Thymus (tissue), 11 donors: ENCODE measurements around the gene GALNT17. TPM values are rescaled to one million over a fixed set of nuclear protein-coding genes. Genes with fewer than 3 reads are reported as not detected.

Experiments used
- DNase-seq, 9 donors: peaks; one replicate each; pipeline ENCODE4 v3.0.0-alpha.2; 2013; ENCODE audit warnings: low spot score in 9 of 9, low read depth in 6 of 9, missing footprints in 1 of 9
- H3K27ac ChIP-seq, 2 donors: one replicate each; pipeline ENCODE4 v1.5.1; 2013; ENCODE audit warnings: control low read depth in 1 of 2, low read depth in 1 of 2, low read length in 1 of 2, mild to moderate bottlenecking in 1 of 2, moderate library complexity in 1 of 2
- H3K27me3 ChIP-seq, 2 donors: one replicate each; pipeline ENCODE4 v1.5.1; 2013; ENCODE audit warnings: low read length in 1 of 2; ENCODE audit not compliant: control insufficient read depth in 2 of 2, insufficient read depth in 1 of 2
- H3K36me3 ChIP-seq, 2 donors: one replicate each; pipeline ENCODE4 v1.5.1; 2013; ENCODE audit warnings: low read length in 1 of 2, mild to moderate bottlenecking in 1 of 2, moderate library complexity in 1 of 2; ENCODE audit not compliant: control insufficient read depth in 2 of 2, insufficient read depth in 2 of 2
- H3K4me1 ChIP-seq, 2 donors: one replicate each; pipeline ENCODE4 v1.5.1; 2013; ENCODE audit warnings: low read length in 2 of 2; ENCODE audit not compliant: control insufficient read depth in 2 of 2, insufficient read depth in 2 of 2
- H3K4me3 ChIP-seq, 2 donors: one replicate each; pipeline ENCODE4 v1.5.1; 2013; ENCODE audit warnings: low read length in 2 of 2, control low read depth in 1 of 2, mild to moderate bottlenecking in 1 of 2
- H3K9me3 ChIP-seq, 2 donors: one replicate each; pipeline ENCODE4 v1.5.1; 2013; ENCODE audit warnings: low read length in 1 of 2, mild to moderate bottlenecking in 1 of 2; ENCODE audit not compliant: control insufficient read depth in 2 of 2, insufficient read depth in 1 of 2
- WGBS: extraction: QIAGEN DNeasy Blood & Tissue Kit; methylation state at CpG from one replicate; pipeline ENCODE4 v1.1.7; 2013; 5-methylcytosine and 5-hydroxymethylcytosine counted together
- polyA plus RNA-seq: library from polyadenylated mRNA; stranded (reverse); fragments of 200-250 nt; gene quantifications from one replicate; pipeline ENCODE4 v1.2.3, GENCODE V29; 2013
- total RNA-seq: library from RNA; stranded (reverse); fragments of 120-200 nt; gene quantifications from one replicate; pipeline ENCODE4 v1.2.4, GENCODE V29; 2013
- donor health status: healthy.

GALNT17 gene
- total and polyA plus RNA-seq, 2 donors, result 1.8 to 9.2 TPM

GRCh38 chr7:71301167-71301566, 169.2 kb downstream of the GALNT17 start:
- H3K9me3 ChIP-seq, result no peaks in the 10 kb centered on the region
- WGBS, result 97% methylated on average over 4 of the region's 4 CpGs
- no peaks in the 10 kb centered on the region for H3K27me3 ChIP-seq
- DNase-seq, result no peak
- H3K4me1 ChIP-seq, result no peaks in the 10 kb centered on the region
- H3K36me3 ChIP-seq, result no peaks in the 10 kb centered on the region
- H3K4me3 ChIP-seq, result no peak overlapping the region
- H3K27ac ChIP-seq, result no peak overlapping the region

- DNase-seq, result no peak
- H3K4me1 ChIP-seq, result no peaks in the 10 kb centered on the region
- no peak overlapping the region for H3K4me3 ChIP-seq
- 74% methylated on average over 6 of the region's 6 CpGs for WGBS
- H3K27ac ChIP-seq, result no peak overlapping the region
- H3K9me3 ChIP-seq, result peaks cover 0 to 6% of the 10 kb centered on the region in 2 donors
- H3K36me3 ChIP-seq, result no peaks in the 10 kb centered on the region
- H3K27me3 ChIP-seq, result no peaks in the 10 kb centered on the region
These were observed 171.6 kb downstream of the GALNT17 start for GRCh38 chr7:71303566-71303965.

DNA sequence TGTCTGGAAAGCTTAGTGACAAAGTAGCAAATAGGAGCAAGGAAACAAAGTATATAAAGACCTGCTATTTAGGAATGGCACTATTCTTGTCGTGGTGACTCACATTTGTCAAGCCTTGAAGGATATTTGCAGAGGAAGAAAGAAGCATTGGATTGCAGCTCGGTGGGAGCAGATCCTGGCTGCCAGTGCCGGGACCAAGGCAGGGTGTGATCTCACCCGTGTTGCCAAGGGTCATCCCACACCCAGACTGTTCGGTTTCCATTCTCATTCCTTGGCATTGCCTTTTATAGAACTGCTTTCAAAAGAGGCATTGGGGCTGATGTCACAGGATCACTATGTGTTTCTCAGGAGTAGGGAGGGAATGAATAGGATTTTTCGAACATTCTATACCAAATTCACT, 176.2 kb downstream of the GALNT17 start:
- Histone ChIP-seq H3K27me3 (no peaks in the 10 kb centered on the region), H3K4me1 (no peaks in the 10 kb centered on the region), H3K27ac (no peak overlapping the region), H3K4me3 (no peak overlapping the region), H3K9me3 (peaks cover 0 to 6% of the 10 kb centered on the region in 2 donors), H3K36me3 (no peaks in the 10 kb centered on the region)
- no peak for DNase-seq
- 60% methylated on average over 6 of the region's 6 CpGs for WGBS

- Histone ChIP-seq H3K4me1 (no peaks in the 10 kb centered on the region), H3K9me3 (peaks cover 0 to 18% of the 10 kb centered on the region in 2 donors), H3K4me3 (no peak overlapping the region), H3K27me3 (no peaks in the 10 kb centered on the region), H3K36me3 (no peaks in the 10 kb centered on the region), H3K27ac (no peak overlapping the region)
- 98% methylated on average over 2 of the region's 2 CpGs for WGBS
- DNase-seq, result no peak
These were observed 179.6 kb downstream of the GALNT17 start for GRCh38 chr7:71311576-71311975.

DNA sequence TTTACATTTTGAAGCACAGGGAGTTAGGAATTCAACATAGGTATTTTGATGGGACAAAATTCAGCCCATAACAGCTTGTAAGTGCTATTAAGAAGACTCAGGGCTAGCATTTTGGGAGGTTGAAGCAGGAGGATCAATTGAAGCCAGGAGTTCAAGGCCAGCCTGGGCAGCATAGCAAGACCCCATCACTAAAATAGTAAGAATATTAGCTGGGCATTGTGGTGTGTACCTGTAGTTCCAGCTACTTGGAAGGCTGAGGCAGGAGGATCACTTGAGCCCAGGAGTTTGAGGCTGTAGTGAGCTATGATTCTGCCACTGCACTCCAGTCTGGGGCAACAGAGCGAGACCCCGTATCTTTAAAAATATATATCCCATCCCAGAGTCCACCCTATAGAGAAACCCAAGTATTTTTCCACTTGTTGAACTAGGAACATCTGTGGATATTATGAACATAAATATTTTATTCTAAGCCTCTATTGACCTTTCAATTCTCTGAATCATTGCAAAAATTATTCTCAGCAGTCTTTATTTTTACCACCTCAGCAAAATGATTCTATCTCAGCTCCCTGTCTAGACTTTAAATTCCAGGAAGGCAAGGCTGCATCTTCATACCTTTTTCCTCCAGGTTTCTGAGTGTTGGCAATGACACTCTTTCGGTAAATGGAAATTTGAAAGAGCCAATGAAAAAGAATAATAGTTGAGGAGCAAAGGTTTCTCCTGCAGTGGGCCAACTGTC, 181.0 kb downstream of the GALNT17 start:
- Histone ChIP-seq H3K27ac (no peak overlapping the region), H3K27me3 (no peaks in the 10 kb centered on the region), H3K4me1 (no peaks in the 10 kb centered on the region), H3K9me3 (peaks cover 0 to 17% of the 10 kb centered on the region in 2 donors), H3K4me3 (no peak overlapping the region), H3K36me3 (no peaks in the 10 kb centered on the region)
- WGBS, result 95% methylated on average over 3 of the region's 3 CpGs
- DNase-seq, result no peak

DNA sequence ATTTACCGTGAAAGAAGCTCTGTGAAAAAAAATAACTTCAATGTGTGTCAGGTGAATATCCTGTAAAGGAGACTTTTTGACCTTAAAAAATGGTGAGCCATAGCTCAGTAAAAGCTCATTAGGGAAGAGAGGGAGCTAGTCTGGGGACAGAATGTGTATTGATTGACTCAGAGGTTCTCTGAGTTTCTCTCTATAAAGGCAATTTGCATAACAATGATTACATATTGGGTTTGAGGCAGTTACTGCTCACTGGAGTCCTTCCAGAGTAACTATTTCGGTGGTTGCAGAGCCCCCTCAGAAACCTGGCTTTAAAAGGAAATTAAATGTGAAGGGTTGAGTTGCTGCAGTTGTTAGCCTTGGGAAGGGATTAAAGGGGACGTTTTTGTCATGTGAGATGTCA, 181.6 kb downstream of the GALNT17 start:
- H3K9me3 ChIP-seq, result peaks cover 0 to 12% of the 10 kb centered on the region in 2 donors
- no peaks in the 10 kb centered on the region for H3K4me1 ChIP-seq
- no peak for DNase-seq
- H3K27me3 ChIP-seq, result no peaks in the 10 kb centered on the region
- 60% methylated on average over 3 of the region's 3 CpGs for WGBS
- no peaks in the 10 kb centered on the region for H3K36me3 ChIP-seq
- no peak overlapping the region for H3K4me3 ChIP-seq
- no peak overlapping the region for H3K27ac ChIP-seq

- peaks cover 0 to 4% of the 10 kb centered on the region in 2 donors for H3K9me3 ChIP-seq
- no peaks in the 10 kb centered on the region for H3K4me1 ChIP-seq
- 96% methylated on average over 2 of the region's 2 CpGs for WGBS
- H3K27ac ChIP-seq, result no peak overlapping the region
- H3K36me3 ChIP-seq, result no peaks in the 10 kb centered on the region
- no peaks in the 10 kb centered on the region for H3K27me3 ChIP-seq
- H3K4me3 ChIP-seq, result no peak overlapping the region
- DNase-seq, result no peak
These were observed 189.0 kb downstream of the GALNT17 start for GRCh38 chr7:71320916-71321315.

GRCh38 chr7:71322201-71322600, 190.3 kb downstream of the GALNT17 start:
- H3K4me3 ChIP-seq, result no peak overlapping the region
- no peak for DNase-seq
- 92% methylated on average over 6 of the region's 6 CpGs for WGBS
- H3K27me3 ChIP-seq, result no peaks in the 10 kb centered on the region
- no peaks in the 10 kb centered on the region for H3K9me3 ChIP-seq
- no peaks in the 10 kb centered on the region for H3K4me1 ChIP-seq
- no peaks in the 10 kb centered on the region for H3K36me3 ChIP-seq
- H3K27ac ChIP-seq, result no peak overlapping the region

DNA sequence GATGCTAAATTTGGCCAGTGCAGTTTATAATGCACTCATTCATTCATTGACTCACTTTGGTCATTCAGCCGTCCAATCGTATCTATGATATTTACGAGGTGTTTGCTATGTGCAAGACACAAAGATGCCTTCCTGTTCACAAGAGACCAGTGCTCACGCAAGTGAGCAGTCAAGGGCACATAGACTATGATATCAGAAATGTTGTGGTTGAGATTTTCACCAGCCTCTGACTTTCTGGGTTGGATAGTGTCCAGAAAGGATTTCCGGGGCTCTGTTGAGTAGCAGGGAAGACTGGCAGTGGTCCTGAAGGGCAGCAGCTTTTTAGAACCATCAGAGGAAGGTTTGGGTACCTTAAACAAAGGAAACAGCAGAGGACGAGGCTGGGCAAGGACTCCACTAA, 191.8 kb downstream of the GALNT17 start:
- H3K36me3 ChIP-seq, result no peaks in the 10 kb centered on the region
- H3K27ac ChIP-seq, result no peak overlapping the region
- 94% methylated on average over 6 of the region's 6 CpGs for WGBS
- no peaks in the 10 kb centered on the region for H3K27me3 ChIP-seq
- H3K4me1 ChIP-seq, result no peaks in the 10 kb centered on the region
- no peak for DNase-seq
- H3K9me3 ChIP-seq, result no peaks in the 10 kb centered on the region
- no peak overlapping the region for H3K4me3 ChIP-seq
